HEK293 (cell line): ENCODE measurements around the gene MBP.

Experiments
- CTCF ChIA-PET: fragments of 350-600 bp; formaldehyde crosslinking; extraction: SDS; loops from one replicate; lab custom pipeline; 2021; ENCODE audit warnings: antibody characterized with exemption; lab: Yijun Ruan, JAX
- POLR2A ChIA-PET: fragments of 300-600 bp; formaldehyde crosslinking; extraction: SDS; loops from one replicate; lab custom pipeline; 2020; ENCODE audit warnings: antibody characterized with exemption, inconsistent platforms; lab: Yijun Ruan, JAX
- H3K27ac ChIP-seq: fragments of 200-500 bp; sonication (Bioruptor generic); 2 replicates; pipeline ENCODE4 v1.5.1; 2014; ENCODE audit warnings: low read depth, low read length, control low read depth, inconsistent platforms; ENCODE audit errors: extremely low read depth
- H3K36me3 ChIP-seq, 2 experiments: fragments of 200-500 bp in 1 of 2; sonication (Bioruptor generic) in 1 of 2; 1 replicate in 1 of 2; 2 replicates in 1 of 2; pipeline ENCODE4 v1.5.1; 2014 to 2017; ENCODE audit warnings: inconsistent platforms in 2 of 2, low read length in 2 of 2; ENCODE audit not compliant: control insufficient read depth in 2 of 2, insufficient read depth in 1 of 2
- H3K4me1 ChIP-seq: fragments of 200-500 bp; sonication (Bioruptor generic); 2 replicates; pipeline ENCODE4 v1.5.1; 2014; ENCODE audit warnings: mild to moderate bottlenecking, low read length, inconsistent platforms; ENCODE audit not compliant: control insufficient read depth, insufficient read depth
- H3K4me3 ChIP-seq: 2 replicates; pipeline ENCODE4 v1.5.1; 2011; ENCODE audit warnings: low read depth, mild to moderate bottlenecking, control low read depth, low read length, moderate library complexity
- H3K9me3 ChIP-seq: fragments of 200-500 bp; sonication (Bioruptor generic); 2 replicates; pipeline ENCODE4 v1.5.1; 2014; ENCODE audit warnings: low read depth, low read length, inconsistent platforms; ENCODE audit not compliant: control insufficient read depth, insufficient read depth
- BCL11B ChIP-seq: fragments of 450-650 bp; formaldehyde crosslinking; IDR thresholded peaks from 2 replicates; pipeline ENCODE4 v1.5.1; 2016; ENCODE audit warnings: low read depth, missing biosample characterization, missing genetic modification characterization
- ZBTB1 ChIP-seq: fragments of 450-650 bp; formaldehyde crosslinking; IDR thresholded peaks from 2 replicates; pipeline ENCODE4 v1.5.1; 2016; ENCODE audit warnings: missing biosample characterization, missing genetic modification characterization
- ZNF146 ChIP-seq: fragments of 450-650 bp; formaldehyde crosslinking; IDR thresholded peaks from 2 replicates; pipeline ENCODE4 v1.5.1; 2016; ENCODE audit warnings: missing biosample characterization, missing genetic modification characterization
- ZNF16 ChIP-seq: fragments of 450-650 bp; formaldehyde crosslinking; IDR thresholded peaks from 2 replicates; pipeline ENCODE4 v1.5.1; 2016; ENCODE audit warnings: low read depth, missing biosample characterization, missing genetic modification characterization
- ZNF169 ChIP-seq: fragments of 450-650 bp; formaldehyde crosslinking; IDR thresholded peaks from 2 replicates; pipeline ENCODE4 v1.5.1; 2016; ENCODE audit warnings: missing biosample characterization, missing genetic modification characterization
- ZNF202 ChIP-seq: fragments of 450-650 bp; formaldehyde crosslinking; IDR thresholded peaks from 2 replicates; pipeline ENCODE4 v1.5.1; 2016; ENCODE audit warnings: missing biosample characterization, missing genetic modification characterization, borderline replicate concordance
- ZNF211 ChIP-seq: fragments of 450-650 bp; formaldehyde crosslinking; IDR thresholded peaks from 2 replicates; pipeline ENCODE4 v1.5.1; 2016; ENCODE audit warnings: low read depth, missing biosample characterization, missing genetic modification characterization
- ZNF266 ChIP-seq: fragments of 450-650 bp; formaldehyde crosslinking; IDR thresholded peaks from 2 replicates; pipeline ENCODE4 v1.5.1; 2016; ENCODE audit warnings: missing biosample characterization, missing genetic modification characterization, low read depth
- ZNF366 ChIP-seq: fragments of 450-650 bp; formaldehyde crosslinking; conservative IDR thresholded peaks from 2 replicates; pipeline ENCODE4 v1.5.1; 2016; ENCODE audit warnings: missing biosample characterization, missing genetic modification characterization
- ZNF501 ChIP-seq: fragments of 450-650 bp; formaldehyde crosslinking; IDR thresholded peaks from 2 replicates; pipeline ENCODE4 v1.5.1; 2016; ENCODE audit warnings: missing biosample characterization, missing genetic modification characterization
- ZNF530 ChIP-seq: fragments of 450-650 bp; formaldehyde crosslinking; IDR thresholded peaks from 2 replicates; pipeline ENCODE4 v1.5.1; 2016; ENCODE audit warnings: low read depth, missing biosample characterization, missing genetic modification characterization
- ZNF549 ChIP-seq: fragments of 450-650 bp; IDR thresholded peaks from 2 replicates; pipeline ENCODE4 v1.5.1; 2018; ENCODE audit warnings: missing biosample characterization, missing genetic modification characterization, mild to moderate bottlenecking, inconsistent platforms, moderate library complexity
- ZNF558 ChIP-seq: fragments of 450-650 bp; formaldehyde crosslinking; IDR thresholded peaks from 2 replicates; pipeline ENCODE4 v1.5.1; 2016; ENCODE audit warnings: missing biosample characterization, missing genetic modification characterization
- ZNF677 ChIP-seq: fragments of 450-650 bp; IDR thresholded peaks from 2 replicates; pipeline ENCODE4 v1.5.0; 2018; ENCODE audit warnings: missing biosample characterization, mild to moderate bottlenecking, missing genetic modification characterization, moderate library complexity
- ZNF76 ChIP-seq: fragments of 450-650 bp; formaldehyde crosslinking; IDR thresholded peaks from 2 replicates; pipeline ENCODE4; 2016; ENCODE audit warnings: low read depth, missing biosample characterization, missing genetic modification characterization, borderline replicate concordance
- TF ChIP-seq, protein P1 (sequence below): IDR thresholded peaks from 2 replicates; pipeline ENCODE4 v1.6.1; 2011; ENCODE audit warnings: mild to moderate bottlenecking, low read depth, low read length, borderline replicate concordance
- TF ChIP-seq, protein P2 (sequence below): fragments of 450-650 bp; formaldehyde crosslinking; IDR thresholded peaks from 2 replicates; pipeline ENCODE4 v1.5.1; 2016; ENCODE audit warnings: missing biosample characterization, missing genetic modification characterization
- TF ChIP-seq, protein P3 (sequence below): fragments of 450-650 bp; formaldehyde crosslinking; IDR thresholded peaks from 2 replicates; pipeline ENCODE4 v1.5.1; 2016; ENCODE audit warnings: missing biosample characterization, missing genetic modification characterization
- TF ChIP-seq, protein P4 (sequence below): fragments of 450-650 bp; formaldehyde crosslinking; IDR thresholded peaks from 2 replicates; pipeline ENCODE4 v1.5.1; 2017; ENCODE audit warnings: missing biosample characterization, missing genetic modification characterization
- TF ChIP-seq, protein P5 (sequence below): fragments of 450-650 bp; formaldehyde crosslinking; IDR thresholded peaks from 2 replicates; pipeline ENCODE4 v1.5.1; 2016; ENCODE audit warnings: missing biosample characterization, missing genetic modification characterization
- TF ChIP-seq, protein P6 (sequence below): fragments of 450-650 bp; IDR thresholded peaks from 2 replicates; pipeline ENCODE4 v1.5.1; 2018; ENCODE audit warnings: missing biosample characterization, missing genetic modification characterization

The MBP gene

DNA sequence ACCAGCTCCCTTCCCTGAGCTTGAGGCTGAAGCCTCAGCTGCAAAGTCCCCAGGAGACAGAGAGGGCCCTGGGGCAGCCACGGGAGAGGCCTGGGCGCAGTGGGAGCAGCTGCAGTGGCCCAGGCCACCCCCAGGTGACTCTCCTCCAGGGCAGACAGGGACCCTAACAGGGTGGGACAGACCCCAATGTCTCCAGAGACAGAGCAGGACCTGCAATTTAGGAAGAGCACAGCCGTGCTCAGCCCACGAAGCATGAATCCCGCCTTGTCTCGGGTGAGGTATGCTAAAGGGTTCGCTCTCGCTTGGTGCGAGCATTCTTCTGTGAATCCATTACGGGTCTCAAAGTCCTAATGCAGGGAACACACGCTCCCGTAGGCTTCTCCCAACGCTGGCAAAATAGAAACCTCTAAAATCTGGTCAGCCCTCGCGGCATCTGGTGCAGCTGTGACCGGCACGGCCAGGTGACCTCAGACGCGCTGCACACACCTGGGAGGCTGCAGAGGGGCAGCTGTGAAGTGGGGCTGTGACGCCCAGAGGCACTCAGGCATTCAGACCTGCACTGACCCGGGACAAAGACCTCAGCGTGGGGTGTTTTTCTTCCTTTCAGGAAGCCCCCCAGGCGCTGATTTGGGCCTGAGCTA is 12.6 kb downstream of the MBP start:
- ChIA-PET POLR2A (no interaction called here), CTCF (no interaction called here)
- Histone ChIP-seq H3K4me1 (0 out of 2 replicates have a peak, but pooled peaks cover 2% of the 10 kb centered on the region), H3K27ac (no peak overlapping the region), H3K9me3 (no peaks in the 10 kb centered on the region), H3K36me3 (no peaks in the 10 kb centered on the region; a peak in 1 of 3 replicates), H3K4me3 (no peak overlapping the region)
- TF ChIP-seq ZNF549 (tag by site-specific recombination) = no peak
- TF ChIP-seq ZNF146 = no peak
- no peak for TF ChIP-seq ZNF501 (tag by site-specific recombination)
- TF ChIP-seq, protein P1, sequence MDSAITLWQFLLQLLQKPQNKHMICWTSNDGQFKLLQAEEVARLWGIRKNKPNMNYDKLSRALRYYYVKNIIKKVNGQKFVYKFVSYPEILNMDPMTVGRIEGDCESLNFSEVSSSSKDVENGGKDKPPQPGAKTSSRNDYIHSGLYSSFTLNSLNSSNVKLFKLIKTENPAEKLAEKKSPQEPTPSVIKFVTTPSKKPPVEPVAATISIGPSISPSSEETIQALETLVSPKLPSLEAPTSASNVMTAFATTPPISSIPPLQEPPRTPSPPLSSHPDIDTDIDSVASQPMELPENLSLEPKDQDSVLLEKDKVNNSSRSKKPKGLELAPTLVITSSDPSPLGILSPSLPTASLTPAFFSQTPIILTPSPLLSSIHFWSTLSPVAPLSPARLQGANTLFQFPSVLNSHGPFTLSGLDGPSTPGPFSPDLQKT = no peak
- TF ChIP-seq ZNF169 (tag by site-specific recombination) = no peak
- TF ChIP-seq BCL11B = no peak
- TF ChIP-seq ZNF16 (tag by site-specific recombination) = no peak
- no peak for TF ChIP-seq ZNF366 (tag by site-specific recombination)
- no peak for TF ChIP-seq ZBTB1 (tag by site-specific recombination)
- no peak for TF ChIP-seq ZNF530 (tag by site-specific recombination)
- no peak for TF ChIP-seq ZNF558
- TF ChIP-seq ZNF211 (tag by site-specific recombination) = no peak

DNA sequence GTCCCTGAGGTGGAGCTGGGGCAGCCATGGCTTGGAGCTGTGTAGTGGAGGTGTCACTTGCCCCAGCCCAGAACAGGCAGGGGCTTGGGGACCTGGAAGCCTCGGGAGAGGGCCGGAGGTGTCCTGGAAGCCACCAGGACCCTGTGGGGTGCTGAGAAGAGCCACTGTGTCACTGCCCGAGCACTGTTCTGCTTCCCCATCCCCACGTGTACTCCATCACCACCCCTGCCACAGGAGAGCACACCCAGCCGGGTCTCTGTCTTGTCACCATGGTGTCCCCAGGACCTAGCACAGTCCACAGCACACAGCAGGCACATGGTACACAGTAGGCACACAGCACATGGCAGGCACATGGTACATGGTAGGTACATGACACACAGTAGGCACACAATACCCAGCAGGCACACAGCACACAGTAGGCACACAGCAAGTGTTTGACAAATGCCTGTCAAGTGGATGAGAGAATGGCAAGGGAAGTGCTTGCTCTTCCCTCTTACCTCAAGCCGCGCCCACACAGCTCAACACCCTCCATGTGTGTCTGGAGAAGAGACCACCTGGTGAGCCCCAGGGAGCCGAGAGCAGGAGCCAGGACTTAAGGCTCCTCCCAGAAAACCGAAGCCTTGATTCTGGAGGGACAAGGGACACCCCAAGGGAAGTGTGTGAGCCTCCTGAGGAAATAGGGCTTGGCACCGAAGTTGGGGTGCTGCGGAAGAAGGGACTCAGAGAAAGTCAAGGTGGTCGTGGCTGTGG is 13.3 kb downstream of the MBP start:
- H3K27ac ChIP-seq = no peak overlapping the region
- CTCF ChIA-PET = no interaction called here
- H3K36me3 ChIP-seq = no peaks in the 10 kb centered on the region; a peak in 1 of 3 replicates
- H3K4me1 ChIP-seq = no peaks in the 10 kb centered on the region
- POLR2A ChIA-PET = no interaction called here
- TF ChIP-seq, protein P2, sequence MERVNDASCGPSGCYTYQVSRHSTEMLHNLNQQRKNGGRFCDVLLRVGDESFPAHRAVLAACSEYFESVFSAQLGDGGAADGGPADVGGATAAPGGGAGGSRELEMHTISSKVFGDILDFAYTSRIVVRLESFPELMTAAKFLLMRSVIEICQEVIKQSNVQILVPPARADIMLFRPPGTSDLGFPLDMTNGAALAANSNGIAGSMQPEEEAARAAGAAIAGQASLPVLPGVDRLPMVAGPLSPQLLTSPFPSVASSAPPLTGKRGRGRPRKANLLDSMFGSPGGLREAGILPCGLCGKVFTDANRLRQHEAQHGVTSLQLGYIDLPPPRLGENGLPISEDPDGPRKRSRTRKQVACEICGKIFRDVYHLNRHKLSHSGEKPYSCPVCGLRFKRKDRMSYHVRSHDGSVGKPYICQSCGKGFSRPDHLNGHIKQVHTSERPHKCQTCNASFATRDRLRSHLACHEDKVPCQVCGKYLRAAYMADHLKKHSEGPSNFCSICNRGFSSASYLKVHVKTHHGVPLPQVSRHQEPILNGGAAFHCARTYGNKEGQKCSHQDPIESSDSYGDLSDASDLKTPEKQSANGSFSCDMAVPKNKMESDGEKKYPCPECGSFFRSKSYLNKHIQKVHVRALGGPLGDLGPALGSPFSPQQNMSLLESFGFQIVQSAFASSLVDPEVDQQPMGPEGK = no peak
- TF ChIP-seq, protein P3, sequence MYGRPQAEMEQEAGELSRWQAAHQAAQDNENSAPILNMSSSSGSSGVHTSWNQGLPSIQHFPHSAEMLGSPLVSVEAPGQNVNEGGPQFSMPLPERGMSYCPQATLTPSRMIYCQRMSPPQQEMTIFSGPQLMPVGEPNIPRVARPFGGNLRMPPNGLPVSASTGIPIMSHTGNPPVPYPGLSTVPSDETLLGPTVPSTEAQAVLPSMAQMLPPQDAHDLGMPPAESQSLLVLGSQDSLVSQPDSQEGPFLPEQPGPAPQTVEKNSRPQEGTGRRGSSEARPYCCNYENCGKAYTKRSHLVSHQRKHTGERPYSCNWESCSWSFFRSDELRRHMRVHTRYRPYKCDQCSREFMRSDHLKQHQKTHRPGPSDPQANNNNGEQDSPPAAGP (tag by site-specific recombination) = no peak
- no peak overlapping the region for H3K4me3 ChIP-seq
- no peaks in the 10 kb centered on the region for H3K9me3 ChIP-seq

DNA sequence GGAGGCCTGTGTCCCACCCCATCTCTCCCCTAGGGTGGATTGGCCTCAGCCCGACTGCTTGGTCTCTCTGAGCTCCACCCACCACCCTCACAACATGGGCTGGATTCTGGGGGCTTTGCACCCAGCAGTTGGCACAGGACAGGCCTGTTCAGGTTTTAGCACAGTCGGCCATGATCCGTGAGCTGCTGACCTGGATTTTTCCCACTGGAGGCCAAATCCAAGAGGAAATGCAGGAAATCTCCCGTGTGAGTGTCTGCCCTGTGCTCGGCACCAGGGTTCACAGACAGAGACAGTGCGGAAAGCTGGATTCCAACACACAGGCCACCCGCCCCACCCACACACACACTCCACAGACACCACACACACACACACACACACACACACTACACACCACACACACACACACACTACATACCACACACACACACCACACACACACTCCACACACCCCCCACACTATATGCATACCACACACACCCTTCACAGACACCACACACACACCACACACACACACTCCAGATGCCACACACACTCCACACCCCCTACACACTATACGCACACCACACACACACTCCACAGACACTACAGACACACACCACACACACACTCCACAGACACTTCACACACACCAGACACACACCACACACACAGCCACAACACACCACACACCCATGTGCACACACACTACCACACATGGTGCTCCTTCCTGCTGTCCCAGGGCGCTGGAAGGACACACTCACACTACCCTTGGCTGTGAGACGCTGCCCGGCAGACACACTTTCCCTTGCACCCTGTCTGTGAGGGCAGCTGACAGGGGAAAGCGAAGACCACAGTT is 14.1 kb downstream of the MBP start:
- H3K9me3 ChIP-seq = no peaks in the 10 kb centered on the region
- H3K4me1 ChIP-seq = no peaks in the 10 kb centered on the region
- POLR2A ChIA-PET = no interaction called here
- CTCF ChIA-PET = no interaction called here
- H3K27ac ChIP-seq = no peak overlapping the region
- no peaks in the 10 kb centered on the region; a peak in 1 of 3 replicates for H3K36me3 ChIP-seq
- no peak overlapping the region for H3K4me3 ChIP-seq
- TF ChIP-seq, protein P4, sequence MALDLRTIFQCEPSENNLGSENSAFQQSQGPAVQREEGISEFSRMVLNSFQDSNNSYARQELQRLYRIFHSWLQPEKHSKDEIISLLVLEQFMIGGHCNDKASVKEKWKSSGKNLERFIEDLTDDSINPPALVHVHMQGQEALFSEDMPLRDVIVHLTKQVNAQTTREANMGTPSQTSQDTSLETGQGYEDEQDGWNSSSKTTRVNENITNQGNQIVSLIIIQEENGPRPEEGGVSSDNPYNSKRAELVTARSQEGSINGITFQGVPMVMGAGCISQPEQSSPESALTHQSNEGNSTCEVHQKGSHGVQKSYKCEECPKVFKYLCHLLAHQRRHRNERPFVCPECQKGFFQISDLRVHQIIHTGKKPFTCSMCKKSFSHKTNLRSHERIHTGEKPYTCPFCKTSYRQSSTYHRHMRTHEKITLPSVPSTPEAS = peak; percentile 61
- TF ChIP-seq ZNF76 (no peak), ZNF677 (tag by site-specific recombination) (no peak), ZNF202 (no peak), ZNF266 (tag by site-specific recombination) (0 out of 2 replicates have a peak, but pooled peaks have one; percentile 33)
- TF ChIP-seq, protein P5, sequence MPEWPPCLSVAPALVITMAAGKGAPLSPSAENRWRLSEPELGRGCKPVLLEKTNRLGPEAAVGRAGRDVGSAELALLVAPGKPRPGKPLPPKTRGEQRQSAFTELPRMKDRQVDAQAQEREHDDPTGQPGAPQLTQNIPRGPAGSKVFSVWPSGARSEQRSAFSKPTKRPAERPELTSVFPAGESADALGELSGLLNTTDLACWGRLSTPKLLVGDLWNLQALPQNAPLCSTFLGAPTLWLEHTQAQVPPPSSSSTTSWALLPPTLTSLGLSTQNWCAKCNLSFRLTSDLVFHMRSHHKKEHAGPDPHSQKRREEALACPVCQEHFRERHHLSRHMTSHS (tag by site-specific recombination) = no peak
- TF ChIP-seq, protein P6, sequence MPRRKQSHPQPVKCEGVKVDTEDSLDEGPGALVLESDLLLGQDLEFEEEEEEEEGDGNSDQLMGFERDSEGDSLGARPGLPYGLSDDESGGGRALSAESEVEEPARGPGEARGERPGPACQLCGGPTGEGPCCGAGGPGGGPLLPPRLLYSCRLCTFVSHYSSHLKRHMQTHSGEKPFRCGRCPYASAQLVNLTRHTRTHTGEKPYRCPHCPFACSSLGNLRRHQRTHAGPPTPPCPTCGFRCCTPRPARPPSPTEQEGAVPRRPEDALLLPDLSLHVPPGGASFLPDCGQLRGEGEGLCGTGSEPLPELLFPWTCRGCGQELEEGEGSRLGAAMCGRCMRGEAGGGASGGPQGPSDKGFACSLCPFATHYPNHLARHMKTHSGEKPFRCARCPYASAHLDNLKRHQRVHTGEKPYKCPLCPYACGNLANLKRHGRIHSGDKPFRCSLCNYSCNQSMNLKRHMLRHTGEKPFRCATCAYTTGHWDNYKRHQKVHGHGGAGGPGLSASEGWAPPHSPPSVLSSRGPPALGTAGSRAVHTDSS = no peak
